ENCODE data around the gene PAPSS1.

PAPSS1 gene

DNA sequence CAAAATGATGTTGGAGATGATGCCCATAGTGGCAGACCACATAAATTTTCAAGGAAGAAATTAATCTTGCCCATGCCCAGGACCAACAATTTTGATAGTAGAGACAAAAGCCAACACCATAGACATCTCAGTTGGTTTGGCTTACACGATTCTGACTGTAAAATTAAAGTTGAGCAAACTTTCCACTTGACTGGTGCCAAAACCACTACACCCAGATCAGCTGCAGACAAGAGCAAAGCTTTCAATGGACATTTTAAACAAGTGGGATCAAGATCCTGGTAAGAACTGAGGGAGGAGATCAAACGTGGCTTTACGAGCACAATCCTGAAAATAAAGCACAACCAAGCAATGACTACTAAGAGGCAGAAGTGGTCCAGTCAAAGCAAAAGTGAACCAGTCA, 90.7 kb downstream of the PAPSS1 start:
- peak; percentile 33 for DNase-seq (ENCODE audit: low read depth)

DNA sequence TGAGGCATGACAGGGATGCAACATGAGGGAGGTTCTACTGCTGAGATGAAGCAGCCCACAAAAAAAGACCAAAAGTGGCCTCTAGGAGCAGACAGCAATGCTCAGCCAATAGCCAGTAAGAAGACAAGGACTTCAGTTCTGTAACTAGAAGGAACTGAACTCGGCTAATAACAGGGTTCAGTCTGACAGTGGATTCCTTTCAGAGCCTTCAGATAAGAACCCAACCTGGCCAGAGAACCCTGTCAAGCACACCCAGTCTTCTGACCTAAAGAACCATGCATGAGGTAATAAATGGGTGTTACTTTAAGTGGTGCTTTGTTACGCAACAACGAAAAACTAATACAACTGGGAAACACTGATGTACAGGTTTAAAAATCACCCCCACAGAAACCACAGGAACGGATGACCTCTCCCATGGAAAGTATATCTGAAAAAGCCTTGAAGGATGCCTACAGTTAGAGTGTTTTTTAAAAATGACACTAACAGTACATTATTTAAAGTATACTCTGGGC, 94.6 kb downstream of the PAPSS1 start:
- DNase-seq (ENCODE audit: low read depth): no peak

DNA sequence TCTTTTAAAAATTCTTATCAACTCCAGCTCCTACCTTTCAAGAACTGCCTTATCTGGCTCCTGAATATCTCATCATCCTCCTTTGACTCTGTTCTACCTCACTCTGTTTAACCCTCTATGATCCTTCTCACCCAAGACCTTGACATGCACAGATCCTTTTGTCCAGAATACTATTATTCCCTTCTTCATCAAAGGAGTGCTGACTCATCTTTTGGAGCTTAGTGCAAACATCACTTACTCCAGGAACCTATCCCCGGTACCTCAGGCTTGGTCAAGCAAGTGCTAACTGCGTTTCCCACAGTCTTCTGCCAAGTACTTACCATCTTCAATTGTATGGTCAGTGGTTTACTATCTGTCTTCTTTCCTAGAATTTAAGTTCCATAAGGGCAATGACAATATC, 96.0 kb downstream of the PAPSS1 start:
- no peak for DNase-seq (ENCODE audit: low read depth)

DNA sequence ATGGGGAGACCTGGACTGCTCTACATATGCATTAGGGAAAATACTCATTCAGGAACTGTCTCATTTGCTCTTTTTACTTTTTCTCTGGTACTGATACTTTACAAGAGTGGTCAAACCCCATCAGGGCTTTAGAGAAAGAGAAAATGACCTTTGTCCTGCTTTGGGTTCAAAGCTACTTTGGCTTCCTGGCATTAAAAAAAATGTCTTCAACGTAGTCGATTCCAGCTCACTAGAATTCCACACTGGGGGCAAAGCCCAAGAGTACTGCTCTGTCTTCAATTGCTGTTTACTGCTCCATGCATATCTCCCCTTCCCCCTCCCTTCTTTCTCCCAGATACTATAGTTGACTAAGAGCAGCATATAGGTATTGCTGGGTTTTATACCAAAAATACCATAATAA, 98.0 kb downstream of the PAPSS1 start:
- no peak for DNase-seq (ENCODE audit: low read depth)

DNA sequence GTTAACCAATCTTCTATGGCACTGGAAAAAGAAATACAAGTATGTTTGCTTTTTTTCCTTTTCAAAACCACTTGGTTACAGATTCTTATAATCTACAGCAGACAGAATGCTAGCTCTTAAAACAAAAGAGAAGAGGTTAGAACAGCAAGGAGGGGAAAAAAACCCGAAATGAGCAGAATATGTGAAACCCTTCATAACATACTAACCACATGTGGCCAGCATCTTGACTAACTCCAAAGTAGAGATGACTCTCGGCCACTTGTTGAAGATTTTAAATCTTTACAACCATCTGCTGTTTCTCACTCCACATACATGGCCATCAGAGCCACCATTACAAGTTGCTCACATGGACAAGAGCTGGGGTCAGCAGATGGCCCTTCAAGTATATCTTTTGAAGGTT, 100.3 kb downstream of the PAPSS1 start:
- no peak for DNase-seq (ENCODE audit: low read depth)

DNA sequence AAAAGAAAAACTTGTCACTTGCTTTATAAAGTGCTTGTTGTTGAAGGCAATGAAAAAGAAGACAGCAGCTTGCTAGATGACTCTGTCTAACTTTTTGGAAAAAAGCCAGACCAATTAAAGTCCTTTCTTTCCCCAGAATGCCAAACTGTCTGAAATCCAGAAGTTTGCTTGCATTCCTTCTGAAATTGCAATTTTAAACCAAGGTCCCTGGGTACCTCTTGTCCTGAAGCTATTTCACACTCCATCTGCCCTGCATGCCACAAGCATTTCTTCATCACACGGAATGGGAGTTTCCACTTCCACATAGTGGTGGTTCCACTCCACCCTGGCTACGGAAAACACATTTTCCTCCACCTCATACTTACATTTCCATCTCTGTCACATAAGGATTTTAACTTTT, 101.0 kb downstream of the PAPSS1 start:
- DNase-seq (ENCODE audit: low read depth): peak; percentile 95

DNA sequence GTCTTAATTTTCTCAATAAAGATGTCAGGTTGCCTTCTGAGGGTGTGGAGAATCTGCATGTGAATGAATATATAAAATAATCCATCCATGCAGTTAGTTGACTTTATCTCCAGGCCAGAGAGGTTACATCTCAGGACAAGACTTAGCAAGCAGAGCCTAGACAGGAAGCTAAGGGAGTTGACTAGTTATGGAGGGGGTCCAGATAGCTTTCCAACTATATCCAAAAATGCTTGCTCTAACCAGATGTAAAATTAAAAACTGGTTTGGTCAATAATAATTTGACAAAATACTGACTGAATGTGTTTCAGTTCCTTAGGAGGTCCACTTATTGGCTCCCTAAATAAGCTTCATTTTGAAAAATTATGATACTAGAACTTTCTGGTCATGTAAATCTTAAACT, 101.4 kb downstream of the PAPSS1 start:
- DNase-seq (ENCODE audit: low read depth): no peak

DNA sequence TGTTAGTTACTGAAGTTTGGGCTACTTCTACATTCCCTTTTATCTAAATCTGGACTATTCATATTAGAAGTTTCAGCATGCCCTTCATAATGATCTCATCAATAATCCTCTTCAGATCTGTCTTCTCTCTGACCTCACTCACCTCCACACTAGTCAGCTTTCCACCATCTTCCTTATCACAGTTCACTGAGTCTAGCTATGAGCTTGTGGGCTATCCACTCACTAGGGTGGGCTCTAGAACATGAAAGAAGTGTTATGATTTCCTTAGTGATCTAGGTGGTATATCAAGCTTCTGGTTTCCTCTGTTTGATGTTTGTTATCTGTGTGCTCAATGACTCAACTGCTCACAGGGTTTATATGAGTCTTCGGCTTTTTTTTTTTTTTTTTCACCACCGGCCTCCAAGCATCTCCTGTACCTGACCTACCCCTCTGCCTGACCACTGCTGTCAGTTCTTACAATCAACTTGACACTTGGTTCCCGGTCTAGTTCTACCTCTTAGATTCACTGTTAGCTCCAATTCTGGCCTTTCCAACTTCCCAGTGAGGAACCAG, 103.1 kb downstream of the PAPSS1 start:
- DNase-seq (ENCODE audit: low read depth): no peak

DNA sequence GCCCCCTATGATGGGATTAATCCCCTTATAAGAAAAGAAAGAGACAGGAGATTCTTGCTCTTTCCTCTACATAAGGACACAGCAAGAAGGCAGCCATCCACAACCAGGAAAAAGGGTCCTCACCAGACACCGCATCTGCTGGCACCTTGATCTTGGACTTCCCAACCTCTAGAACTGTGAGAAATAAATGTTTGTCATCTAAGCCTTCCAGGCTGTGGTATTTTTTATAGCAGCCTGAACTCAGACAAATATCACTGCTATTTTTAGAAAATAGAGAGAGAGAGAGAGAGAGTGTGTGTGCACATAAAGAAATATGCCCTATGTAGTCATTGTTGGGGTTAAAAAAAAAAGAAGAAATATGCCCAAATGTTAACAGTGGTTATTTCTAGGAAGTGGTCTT, 104.2 kb downstream of the PAPSS1 start:
- no peak for DNase-seq (ENCODE audit: low read depth)

DNA sequence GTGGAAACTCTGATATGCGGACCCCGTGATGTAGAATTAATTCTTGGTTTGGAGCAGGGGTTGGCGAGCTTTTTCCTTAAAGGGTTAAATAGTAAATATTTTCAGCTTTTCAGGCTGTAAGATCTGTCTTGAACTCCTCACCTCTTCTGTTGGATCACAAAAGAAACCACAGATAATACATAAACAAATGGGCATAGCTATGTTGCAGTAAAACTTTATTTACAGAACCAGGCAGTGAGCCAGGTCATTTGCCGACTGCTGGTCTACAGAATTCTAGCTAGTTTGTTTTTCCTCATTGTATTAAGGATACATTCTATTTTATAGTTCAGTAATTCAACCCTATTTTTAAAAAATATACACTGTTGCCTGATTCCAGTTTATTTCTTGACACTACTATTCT, 116.6 kb downstream of the PAPSS1 start:
- no peak for DNase-seq (ENCODE audit: low read depth)

DNA sequence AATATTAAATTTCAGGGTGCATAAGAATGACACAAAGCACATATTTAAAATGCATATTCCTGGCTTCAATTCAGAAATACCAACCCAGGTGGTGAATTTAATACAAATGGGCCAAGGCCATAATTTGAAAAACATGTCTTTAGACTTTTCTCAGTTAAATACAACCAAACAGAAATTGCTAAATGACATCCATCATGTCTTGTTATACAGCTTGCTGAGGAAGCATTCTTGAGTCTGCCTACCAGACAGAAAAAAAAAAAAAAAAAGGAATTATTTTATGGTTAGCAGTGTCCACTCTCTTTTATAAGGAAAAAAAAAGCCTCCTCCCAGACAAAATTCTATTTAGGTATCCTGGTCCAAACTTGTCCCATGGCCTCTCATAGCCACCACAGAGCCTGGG, 119.1 kb downstream of the PAPSS1 start:
- no peak for DNase-seq (ENCODE audit: low read depth)

DNA sequence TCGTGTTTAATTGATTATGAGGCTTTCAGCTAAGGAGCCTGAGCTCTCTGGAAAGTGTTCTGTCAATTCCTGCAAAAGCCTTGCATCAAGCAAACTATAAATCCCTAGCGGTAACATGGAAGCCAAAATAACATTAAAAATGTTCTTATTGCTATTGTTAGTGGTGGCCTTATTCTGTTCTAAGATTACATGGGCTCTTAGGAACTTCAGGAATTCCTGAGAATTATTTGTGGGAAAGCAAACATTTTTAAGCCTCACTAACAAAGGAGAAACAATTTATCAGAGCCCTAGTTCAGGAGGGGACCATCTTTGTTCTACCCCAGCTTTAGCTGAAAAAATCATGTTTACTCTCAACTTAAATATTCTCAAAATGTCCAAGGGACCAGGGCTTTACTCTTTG, 119.6 kb downstream of the PAPSS1 start:
- peak; percentile 12 for DNase-seq (ENCODE audit: low read depth)

DNA sequence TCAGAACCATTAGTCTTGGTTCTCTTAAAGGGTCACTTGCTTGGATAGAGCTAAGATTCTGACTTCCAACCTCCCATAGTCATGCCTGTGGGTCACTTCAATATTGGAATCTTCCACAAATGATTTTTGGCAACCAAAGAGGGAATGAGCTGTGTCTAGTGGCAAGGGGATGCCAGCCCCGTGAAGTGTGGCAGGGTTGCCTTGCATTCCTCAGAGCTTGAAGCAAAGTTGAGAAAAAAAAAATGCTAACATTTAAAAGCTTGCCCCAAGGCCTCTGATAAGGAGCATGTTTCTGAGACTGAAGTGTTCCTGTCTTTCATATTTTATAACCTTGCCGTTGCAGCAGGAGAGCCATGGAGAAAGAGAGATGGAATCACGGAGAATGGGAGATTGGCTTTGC, 120.2 kb downstream of the PAPSS1 start:
- DNase-seq (ENCODE audit: low read depth): no peak

DNA sequence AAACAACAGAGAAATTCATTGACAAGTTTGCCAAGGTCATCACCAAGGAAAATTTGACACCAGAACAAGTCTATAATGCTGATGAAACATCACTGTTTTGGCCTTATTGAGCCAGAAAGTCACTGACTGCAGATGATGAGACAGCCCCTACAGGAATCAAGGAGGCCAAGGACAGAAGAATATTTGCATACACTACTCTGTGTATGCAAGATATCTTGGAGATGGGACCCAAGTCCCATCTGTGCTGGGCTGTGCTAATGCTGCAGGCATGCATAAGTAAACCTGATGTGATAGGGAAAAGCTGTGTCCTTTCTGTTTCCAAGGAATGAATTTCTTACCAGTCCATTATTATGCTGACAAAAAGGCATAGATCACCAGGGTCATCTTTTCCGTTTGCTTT, 126.8 kb downstream of the PAPSS1 start:
- no peak for DNase-seq (ENCODE audit: low read depth)

DNA sequence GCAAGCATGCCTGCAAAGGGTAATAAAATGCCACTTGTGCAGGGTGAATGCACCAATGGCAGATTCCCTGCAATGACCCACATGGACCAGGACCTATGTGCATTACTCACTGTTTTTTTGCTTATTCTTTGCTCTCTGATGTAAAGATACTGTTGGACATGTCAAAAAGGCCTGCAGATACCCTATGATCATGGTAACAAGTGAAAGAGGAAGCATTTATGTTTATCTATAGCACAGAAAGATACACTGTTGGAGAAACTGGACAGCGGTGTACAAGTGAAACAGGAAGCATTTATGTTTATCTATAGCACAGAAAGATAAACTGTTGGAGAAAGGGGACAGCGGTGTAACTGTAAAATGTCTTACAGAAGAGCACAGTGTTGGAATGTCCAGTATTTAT, 127.5 kb downstream of the PAPSS1 start:
- no peak for DNase-seq (ENCODE audit: low read depth)

DNA sequence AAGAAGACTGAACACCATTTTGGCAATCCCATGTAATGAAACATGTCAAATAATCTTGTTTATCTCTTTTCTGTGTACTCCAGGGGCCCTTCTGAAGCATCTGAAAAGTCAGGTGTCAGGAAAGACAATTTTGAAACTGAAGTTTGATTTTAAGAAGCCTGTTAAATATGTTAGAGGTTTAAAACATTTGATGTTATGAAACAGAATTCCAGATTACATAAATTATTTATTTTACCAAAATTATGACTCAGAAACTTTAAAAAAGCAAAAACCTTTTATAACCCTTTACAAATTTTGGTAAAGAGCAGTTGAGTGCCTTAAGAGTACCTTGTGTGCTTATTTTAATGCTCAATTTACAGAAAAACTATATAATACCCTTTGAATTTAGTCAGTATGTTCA, 130.8 kb downstream of the PAPSS1 start:
- DNase-seq (ENCODE audit: low read depth): no peak

DNA sequence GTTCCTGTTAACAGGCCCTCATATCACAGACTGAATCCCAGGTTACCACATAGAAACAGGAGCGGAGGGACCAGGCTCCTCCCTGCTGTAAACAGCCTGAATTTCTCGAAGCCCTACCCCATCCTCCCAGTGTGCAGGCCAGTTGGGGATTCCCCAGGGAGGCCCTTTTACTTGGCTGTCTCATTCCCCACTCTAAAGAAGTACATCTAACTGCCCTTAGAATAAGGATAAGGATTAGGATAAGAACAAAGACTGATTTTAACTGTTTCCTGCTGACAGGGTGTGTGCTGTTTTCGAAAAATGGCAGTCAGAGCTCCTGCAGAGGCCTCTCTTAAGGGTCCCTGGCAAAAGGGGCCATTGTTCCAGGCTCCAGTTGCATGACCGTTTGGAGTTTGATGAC, 133.7 kb downstream of the PAPSS1 start:
- DNase-seq (ENCODE audit: low read depth): no peak

DNA sequence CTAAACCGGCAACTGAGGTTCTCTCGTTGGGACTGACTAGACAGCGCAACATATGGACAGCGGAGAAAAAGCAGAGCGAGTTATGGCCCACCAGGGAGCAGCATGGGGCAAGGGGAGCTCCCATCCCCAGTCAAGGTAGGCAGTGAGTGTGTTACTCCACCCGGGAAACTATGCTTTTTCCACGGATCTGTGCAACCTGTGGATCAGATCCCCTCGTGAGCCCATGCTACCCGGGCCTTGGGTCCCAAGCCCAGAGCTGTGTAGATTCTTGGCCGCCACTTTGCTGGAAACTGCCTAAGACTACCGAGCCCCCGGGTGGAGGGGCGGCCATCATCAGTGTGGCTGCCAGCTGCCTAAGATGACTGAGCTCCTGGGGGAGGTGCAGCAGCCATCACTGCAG, 140.9 kb downstream of the PAPSS1 start:
- DNase-seq (ENCODE audit: low read depth): no peak

DNA sequence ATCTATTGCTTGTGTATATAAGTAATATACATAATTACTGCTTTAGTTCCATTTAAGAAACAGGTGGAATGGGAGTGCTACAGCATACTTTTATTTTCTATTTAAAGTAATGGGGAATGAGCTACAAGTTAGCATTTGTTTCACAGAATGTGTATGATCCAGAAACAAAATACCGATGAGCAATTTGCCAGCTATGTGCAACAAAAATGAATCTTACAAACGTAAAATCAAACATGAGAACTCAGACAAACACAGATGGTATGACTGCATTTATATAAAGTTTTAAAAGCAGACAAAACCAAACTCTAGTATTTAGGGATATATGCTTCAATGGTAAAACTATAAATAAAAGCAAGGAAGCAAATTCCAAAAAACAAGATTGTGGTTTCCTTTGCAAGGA, 141.7 kb downstream of the PAPSS1 start:
- DNase-seq (ENCODE audit: low read depth): peak; percentile 25

DNA sequence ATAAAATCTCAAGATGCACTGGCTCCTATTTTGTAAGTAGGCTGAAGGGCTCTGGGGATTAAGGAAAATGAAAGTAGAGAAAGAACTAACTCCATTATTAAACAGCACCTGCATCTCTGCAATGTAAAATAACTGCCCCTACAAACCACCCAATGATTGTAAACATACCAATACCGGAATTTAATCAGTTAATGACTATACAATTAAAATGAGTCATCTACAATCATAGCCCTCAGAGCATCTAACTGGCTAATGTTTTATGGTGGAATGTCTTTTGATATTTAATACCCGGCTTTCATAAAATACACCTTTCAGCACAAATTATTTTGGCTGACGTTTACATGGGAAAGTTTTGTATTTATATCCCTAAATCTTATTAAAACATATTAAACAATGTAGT, 142.3 kb downstream of the PAPSS1 start:
- no peak for DNase-seq (ENCODE audit: low read depth)

DNA sequence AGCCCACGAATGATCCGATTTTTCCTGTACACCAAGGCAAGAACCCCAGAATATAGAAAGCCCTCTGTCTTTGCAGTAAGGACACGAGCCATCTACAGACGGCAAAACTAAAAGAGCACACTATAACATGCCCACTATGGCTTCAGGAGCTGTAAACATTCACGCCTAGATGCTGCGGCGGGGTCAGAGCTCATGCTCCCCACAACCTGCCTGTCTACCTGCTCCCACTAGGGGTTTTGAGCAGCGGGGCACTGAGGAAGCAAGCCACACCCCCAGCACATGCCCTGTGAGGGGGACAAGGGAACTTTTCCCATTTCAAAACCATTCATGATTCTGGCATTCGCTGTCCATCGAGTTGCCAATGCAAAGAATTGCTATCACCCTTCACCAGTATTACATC, 144.8 kb downstream of the PAPSS1 start:
- DNase-seq (ENCODE audit: low read depth): no peak

DNA sequence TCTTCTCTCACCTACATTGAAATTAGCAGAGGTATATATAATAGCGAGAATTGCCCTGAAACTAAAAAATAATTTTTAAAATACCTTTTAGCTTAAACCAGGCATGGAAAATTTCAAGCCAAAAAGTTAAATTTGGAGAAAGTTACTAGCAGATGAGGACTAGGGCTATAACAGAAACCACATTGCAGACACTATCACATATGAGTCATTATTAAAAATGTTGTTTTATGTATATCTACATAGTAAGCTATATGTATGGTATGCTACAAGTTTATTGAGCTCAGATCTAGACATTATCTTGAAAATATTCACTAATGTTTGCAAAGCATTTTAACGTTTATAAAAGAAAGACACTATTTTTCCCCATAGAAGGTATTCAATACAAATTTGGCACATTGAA, 147.8 kb downstream of the PAPSS1 start:
- DNase-seq (ENCODE audit: low read depth): no peak

DNA sequence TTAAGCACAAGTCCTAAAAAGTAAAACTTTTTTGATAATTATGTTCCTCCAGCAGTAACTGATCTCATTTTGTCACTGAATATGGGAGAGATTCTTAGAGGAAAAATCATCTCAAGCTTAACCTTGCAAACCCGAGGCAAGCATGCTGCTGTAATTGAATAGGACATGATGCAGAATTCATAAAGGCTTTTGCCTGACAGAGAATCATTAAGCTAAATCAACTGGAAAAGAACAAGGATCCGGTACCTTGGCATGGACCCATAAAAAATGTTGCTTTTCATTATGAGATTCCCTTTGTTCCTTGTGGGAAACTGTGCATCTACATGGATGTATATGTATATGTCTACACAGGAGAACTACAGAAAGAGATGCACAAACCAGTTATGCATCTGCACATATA, 149.1 kb downstream of the PAPSS1 start:
- no peak for DNase-seq (ENCODE audit: low read depth)

DNA sequence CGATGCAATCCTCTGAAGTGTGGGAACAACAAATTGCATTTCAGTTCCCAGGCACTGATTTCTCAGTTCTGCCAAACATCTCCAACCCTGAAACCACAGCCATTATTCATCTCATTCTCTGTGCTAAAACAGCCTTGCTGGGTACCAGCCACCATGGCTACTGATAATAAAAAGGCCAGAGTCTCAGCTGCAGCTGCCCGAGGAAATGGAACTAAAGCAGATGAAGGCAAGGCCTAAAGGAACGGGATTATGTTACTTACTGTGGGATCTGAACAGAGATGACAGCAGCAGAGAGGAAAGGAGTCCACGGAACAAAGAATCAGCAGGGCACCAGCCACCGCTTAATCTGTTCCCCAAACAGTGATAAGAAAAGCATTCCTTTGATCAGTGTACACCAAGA, 155.7 kb downstream of the PAPSS1 start:
- DNase-seq (ENCODE audit: low read depth): no peak
